SH-SY5Y (cell line): ENCODE results near the gene RPS6KA2.

Experiments
- GATA2 ChIP-seq: IDR thresholded peaks from 2 replicates; pipeline ENCODE4 v1.6.1; 2011; ENCODE audit warnings: mild to moderate bottlenecking, low read depth, low read length
- GATA3 ChIP-seq: IDR thresholded peaks from 2 replicates; pipeline ENCODE4 v1.6.1; 2011; ENCODE audit warnings: low read depth, mild to moderate bottlenecking, low read length, moderate library complexity

DNA sequence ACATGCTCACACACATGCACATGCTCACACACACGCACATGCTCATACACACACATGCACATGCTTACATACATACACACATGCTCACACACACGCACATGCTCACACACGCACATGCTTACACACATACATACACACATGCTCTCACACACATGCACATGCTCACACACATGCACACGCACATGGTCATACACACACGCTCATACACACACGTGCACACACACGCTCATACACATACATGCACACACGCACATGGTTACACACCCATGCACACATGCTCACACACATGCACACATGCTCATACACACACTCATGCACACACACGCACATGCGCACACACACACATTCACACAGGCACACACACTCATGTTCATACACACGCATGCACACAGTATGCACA is 20.8 kb upstream of the RPS6KA2 start:
- no peak for TF ChIP-seq GATA3
- TF ChIP-seq GATA2, result no peak
